ENCODE measurements around the gene PSMG3.

DNA sequence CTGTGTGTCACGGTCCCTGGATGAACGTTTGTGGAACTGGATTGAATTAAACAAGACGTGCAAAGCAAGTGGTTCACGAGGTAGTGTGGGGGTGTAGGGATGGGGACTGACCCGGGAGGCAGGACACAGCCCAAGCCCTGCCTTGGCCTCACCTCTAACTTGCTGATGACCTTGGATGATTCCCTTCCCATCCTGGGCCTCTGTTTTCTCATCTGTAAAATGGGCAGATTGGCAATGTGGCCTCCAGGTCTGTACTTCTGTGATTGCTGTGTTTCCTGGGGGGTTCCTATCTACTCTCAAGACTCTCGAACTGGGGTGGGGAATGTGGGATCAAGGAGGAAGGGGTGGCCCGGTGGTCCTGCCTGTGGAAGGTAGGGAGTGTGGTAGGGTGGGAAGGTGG is 6.0 kb upstream of the PSMG3 start:
- TF ChIP-seq, protein P1, sequence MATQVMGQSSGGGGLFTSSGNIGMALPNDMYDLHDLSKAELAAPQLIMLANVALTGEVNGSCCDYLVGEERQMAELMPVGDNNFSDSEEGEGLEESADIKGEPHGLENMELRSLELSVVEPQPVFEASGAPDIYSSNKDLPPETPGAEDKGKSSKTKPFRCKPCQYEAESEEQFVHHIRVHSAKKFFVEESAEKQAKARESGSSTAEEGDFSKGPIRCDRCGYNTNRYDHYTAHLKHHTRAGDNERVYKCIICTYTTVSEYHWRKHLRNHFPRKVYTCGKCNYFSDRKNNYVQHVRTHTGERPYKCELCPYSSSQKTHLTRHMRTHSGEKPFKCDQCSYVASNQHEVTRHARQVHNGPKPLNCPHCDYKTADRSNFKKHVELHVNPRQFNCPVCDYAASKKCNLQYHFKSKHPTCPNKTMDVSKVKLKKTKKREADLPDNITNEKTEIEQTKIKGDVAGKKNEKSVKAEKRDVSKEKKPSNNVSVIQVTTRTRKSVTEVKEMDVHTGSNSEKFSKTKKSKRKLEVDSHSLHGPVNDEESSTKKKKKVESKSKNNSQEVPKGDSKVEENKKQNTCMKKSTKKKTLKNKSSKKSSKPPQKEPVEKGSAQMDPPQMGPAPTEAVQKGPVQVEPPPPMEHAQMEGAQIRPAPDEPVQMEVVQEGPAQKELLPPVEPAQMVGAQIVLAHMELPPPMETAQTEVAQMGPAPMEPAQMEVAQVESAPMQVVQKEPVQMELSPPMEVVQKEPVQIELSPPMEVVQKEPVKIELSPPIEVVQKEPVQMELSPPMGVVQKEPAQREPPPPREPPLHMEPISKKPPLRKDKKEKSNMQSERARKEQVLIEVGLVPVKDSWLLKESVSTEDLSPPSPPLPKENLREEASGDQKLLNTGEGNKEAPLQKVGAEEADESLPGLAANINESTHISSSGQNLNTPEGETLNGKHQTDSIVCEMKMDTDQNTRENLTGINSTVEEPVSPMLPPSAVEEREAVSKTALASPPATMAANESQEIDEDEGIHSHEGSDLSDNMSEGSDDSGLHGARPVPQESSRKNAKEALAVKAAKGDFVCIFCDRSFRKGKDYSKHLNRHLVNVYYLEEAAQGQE (IDR thresholded peaks at IDR 0.05; ENCODE audit: insufficient read depth in 1 of 2, low read depth in 2 of 2, low read length in 1 of 2), result no peak
- TF ChIP-seq, protein P2, sequence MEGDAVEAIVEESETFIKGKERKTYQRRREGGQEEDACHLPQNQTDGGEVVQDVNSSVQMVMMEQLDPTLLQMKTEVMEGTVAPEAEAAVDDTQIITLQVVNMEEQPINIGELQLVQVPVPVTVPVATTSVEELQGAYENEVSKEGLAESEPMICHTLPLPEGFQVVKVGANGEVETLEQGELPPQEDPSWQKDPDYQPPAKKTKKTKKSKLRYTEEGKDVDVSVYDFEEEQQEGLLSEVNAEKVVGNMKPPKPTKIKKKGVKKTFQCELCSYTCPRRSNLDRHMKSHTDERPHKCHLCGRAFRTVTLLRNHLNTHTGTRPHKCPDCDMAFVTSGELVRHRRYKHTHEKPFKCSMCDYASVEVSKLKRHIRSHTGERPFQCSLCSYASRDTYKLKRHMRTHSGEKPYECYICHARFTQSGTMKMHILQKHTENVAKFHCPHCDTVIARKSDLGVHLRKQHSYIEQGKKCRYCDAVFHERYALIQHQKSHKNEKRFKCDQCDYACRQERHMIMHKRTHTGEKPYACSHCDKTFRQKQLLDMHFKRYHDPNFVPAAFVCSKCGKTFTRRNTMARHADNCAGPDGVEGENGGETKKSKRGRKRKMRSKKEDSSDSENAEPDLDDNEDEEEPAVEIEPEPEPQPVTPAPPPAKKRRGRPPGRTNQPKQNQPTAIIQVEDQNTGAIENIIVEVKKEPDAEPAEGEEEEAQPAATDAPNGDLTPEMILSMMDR (IDR thresholded peaks at IDR 0.05), result no peak
- no peak for TF ChIP-seq SIN3A (IDR thresholded peaks at IDR 0.05; ENCODE audit: borderline replicate concordance, insufficient read depth, low read depth, low read length)

Measured in Panc1 (cell line).